Endothelial cell of hepatic sinusoid (primary cell): ENCODE measurements around the gene RPRM.
"Not testable (repeated sequence)": the region's sequence is repeated elsewhere in the genome, so short reads cannot be mapped to it uniquely, and the experiment has no call there.

Experiments used
- in situ Hi-C: cut with HindIII; loops from 2 replicates; pipeline ENCODE4 v1.10.0; 2017; ENCODE audit warnings: low sequenced_read_pairs

RPRM gene

DNA sequence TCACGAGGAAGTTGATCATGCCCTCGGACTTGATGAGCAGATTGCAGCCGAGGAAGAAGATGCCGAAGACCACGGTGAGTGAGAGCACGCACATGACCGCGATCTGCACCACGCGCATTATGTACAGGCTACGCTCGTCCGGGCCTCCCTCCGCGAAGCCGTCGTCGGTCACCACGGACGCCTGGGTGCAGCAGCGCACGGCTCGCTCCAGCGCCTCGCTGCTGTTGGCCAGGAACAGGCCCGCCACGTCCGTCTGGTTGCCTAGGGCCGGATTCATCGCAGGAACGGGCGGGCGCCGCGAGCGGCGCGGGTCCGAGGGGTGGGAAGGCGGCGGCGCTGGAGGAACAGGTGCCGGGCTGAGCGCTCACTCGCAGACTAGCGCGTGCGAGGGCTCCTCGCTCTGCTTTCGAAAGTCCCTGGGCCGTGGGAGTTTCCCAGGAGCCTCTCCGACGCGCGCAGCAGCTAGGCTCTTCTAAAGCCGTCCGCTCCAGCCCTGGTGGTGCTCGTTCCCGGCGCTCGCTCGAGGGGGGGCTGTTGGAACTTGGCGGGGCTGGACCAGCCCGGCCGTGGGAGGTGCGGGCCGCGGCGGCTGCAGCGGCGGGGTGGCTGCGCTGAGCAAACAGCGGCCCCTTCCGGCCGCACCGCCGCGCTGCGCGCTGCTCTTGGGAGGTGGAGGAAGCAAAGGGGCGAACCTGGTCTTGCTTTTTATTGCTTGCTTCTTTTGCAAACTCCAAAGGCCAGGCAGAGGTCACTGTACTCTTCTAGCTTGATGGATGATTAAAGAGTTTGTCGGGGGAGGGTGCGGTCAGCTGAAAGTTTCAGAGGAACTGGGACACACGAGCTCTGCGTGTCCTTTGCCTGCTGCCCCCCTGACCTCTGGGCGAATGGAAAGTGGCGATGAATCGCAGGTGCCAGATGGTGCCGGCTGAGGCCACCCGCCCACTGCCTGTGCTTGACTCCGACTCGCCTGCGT lies at the start of gene RPRM:
Gene RPRM (minus strand): TSS at position 474 of the 973 bp plus-strand sequence. CDS start 197 bp downstream, at position 277.
- in situ Hi-C loops, result no loop called here

GRCh38 chr2:153519257-153519875 lies 40.8 kb upstream of the RPRM start:
- in situ Hi-C loops, result no loop called here

DNA sequence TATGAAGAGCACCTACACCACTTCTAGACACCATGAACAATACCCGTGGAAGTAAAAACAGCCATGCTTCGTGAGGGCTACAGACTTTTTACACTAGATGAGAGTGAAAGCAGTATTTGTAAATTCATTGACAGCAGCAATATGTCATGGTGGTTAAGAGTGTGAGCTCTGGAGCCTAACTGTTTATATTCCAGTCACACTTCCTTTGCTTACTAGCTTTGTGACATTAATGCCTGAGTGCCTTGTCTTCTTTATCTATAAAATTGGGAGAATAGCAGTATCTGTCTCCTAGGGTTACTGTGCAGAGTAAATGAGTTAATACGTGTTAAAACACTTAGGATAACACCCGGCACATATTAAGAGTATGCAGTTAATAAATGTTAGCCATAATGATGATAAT lies 33.8 kb upstream of the RPRM start:
- in situ Hi-C loops, result no loop called here

- in situ Hi-C loops, result no loop called here
Measured at GRCh38 chr2:153510996-153511395, 32.4 kb upstream of the RPRM start.

DNA sequence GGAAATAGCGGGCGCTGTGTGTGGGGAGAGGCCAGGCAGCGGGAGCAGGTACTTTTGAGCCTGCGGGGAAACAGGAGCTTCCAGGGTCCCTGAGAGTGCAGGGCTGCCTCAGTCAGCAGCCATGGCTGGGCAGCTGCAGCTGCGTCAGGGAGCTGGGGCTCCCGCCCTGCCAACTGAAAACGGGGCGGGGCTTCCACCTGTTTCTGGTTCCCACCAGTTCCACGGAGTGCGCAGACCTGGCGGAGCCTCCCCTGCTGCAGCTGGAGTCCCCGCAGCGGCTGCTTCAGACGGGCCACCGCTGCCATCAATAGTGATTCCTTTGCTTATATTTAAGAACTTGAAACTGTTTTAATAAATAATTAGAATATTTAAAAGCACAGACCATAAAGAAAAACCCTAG lies 30.6 kb upstream of the RPRM start:
- in situ Hi-C loops, result no loop called here

GRCh38 chr2:153506499-153506898 lies 27.9 kb upstream of the RPRM start:
- in situ Hi-C loops, result not testable (repeated sequence)

GRCh38 chr2:153499439-153499838 lies 20.9 kb upstream of the RPRM start:
- in situ Hi-C loops, result no loop called here

GRCh38 chr2:153497938-153498629 lies 19.5 kb upstream of the RPRM start:
- in situ Hi-C loops, result no loop called here

DNA sequence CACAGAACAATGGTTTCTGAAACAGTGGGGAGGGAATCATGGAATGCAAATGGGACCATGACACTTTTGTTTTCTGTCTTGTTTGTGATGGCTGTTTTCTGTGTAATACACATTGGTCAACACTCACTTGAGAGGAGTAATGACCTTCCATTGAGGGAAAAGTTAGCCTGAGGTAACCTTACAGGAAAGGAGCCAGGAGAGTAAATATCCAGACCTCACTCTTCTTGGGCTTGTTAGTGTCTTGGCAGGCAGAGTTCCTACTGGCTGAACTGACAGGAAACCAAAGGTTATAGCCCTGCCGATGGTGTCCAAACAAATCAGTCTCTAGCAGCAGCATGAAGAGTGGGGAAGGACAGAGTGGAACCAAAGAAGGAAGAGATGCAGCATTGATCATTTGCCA lies 17.2 kb upstream of the RPRM start:
- in situ Hi-C loops, result no loop called here

- in situ Hi-C loops, result no loop called here
Measured at GRCh38 chr2:153488072-153488471, 9.5 kb upstream of the RPRM start.

DNA sequence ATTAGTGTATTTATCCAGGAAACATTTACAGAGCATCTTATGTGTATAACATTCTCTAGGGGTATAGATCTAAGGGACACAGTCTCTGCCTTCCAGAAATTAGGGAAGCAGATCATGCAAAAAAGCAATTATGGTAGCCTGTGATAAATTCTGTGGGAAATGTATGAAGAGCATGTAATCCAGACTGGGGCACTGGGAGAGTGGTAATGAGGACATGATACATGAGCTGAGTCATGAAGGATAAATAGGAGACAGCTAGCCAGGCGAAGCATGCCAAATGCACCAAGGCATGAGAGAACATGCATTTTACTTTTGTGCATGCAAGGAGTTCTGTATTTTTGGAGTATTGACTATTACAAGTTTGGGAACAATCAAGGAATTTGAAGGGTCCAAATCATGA lies 8.9 kb upstream of the RPRM start:
- in situ Hi-C loops, result no loop called here

DNA sequence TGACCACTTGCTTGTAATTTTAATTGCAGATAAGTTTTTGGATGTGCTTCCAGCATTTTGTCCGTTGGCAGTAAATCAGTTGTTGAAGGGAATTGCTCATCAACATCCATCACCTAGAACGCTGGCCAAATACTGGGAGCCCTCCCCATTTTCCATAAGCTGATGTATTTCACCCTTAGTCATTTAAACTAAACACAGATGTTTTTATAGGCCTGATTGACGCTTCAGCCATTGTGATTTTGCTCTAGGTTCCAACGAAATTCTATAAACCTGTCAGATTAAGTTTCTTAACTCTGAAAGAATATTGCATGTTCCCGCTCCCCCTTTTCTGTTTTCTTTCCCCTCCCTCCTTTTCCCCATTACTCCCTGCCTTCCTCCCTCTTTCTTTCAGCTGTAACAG lies 1.0 kb upstream of the RPRM start:
- in situ Hi-C loops, result no loop called here

GRCh38 chr2:153477636-153478288 lies 800 bp downstream of the RPRM start:
- in situ Hi-C loops, result no loop called here

DNA sequence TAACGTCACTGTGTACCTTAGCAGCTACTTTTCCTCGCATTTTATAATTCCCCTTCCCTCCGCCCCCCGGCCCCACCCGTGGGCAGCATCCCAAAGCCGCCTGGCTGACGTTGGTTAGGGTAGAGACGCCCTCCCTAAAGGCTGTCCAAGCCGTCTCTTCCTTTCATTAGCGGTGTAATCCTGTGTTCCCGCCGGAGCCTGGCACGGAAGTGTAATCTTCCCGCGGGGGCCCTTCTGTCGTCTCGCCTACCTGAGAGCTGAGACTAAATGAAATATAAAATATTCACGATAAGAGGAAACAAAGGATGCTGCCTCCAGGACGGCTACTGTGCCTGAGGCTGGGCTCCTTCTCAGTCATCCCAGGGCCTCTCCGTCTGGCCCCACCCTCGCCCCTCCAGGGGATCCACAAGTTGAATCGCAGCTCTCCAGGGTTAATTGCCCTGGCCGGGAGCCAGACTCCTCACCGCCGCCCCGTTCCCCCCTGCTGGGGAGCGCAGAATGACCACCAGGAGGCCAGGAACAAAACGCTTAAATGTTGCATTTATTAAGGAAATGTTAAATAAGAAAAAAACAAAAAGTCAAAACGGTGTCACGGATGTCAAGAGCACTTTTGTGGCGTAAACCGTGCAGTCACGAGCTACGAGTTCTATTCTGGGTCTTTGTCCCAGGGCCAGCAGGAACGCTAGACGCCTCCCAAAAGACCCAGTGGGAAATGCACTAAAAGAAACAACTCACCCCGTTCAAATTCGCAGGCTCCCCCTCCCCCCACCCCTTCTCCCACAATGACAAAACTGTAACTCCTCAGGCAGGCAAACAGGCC lies 1.5 kb downstream of the RPRM start:
- in situ Hi-C loops, result no loop called here

DNA sequence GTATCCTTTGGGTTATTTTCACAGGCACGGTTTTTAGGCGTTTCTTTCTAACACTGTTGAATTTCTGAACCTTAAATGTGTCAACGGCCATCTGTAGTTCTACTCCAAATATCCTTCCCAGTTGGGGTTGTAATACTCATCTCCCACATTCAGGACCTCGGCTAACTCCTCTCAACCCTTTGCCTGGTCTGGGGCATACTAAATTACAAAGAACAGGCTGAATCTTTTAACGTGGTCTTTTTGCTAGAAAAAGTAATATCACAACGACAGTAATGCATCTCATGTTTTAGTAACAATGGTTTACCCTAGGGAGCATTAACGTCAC lies 2.1 kb downstream of the RPRM start:
- in situ Hi-C loops, result no loop called here

GRCh38 chr2:153474876-153475435 lies 3.6 kb downstream of the RPRM start:
- in situ Hi-C loops, result no loop called here

DNA sequence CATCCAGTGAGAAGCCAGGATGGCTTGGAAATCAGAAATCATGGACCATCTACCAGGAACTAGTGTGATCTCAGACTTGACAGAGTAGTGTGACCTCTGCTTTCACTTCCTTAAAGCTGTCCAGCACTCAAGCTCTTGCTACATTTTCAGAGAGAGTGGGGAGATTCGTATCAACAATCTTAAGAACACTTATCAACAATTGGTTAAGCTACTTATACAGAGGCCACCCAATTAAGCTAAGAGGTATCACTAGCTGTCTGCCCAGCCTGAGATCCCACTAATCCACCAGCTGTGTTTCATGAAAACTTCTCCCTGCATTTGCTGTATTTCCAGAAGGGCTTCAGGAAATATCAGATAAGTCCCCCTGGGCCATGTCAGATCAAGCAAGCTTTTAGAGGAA lies 4.2 kb downstream of the RPRM start:
- in situ Hi-C loops, result no loop called here

GRCh38 chr2:153470867-153471266 lies 7.7 kb downstream of the RPRM start:
- in situ Hi-C loops, result no loop called here

DNA sequence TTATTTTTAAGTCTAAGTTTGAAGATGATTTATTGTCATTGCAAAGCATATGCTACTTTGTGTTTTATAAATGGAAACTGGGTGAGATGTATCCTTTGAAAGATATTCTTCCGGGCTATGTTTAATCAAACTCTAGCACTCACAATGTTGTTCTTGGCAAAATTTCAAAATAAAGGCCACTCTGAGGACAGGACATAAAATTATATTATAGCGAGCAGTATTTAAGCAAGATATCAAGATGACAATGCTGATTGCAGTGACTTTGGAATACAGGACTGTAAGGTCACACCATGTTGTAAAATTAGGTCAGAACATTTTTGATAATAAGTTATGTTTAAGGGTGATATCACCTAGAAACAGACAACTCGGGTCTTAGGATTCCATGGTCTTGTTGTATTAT lies 14.2 kb downstream of the RPRM start:
- in situ Hi-C loops, result no loop called here

GRCh38 chr2:153462338-153462859 lies 16.2 kb downstream of the RPRM start:
- in situ Hi-C loops, result no loop called here
